ENCODE measurements around the gene ITSN1. TPM values are rescaled to one million over a fixed set of nuclear protein-coding genes. Genes with fewer than 3 reads are reported as not detected.

The ITSN1 gene
- total RNA-seq, 1 experiment from 2014 or later = 42.6 TPM

GRCh38 chr21:33820798-33821197 lies 178.5 kb downstream of the ITSN1 start:
- intact Hi-C loops (cut with micrococcal nuclease) = no loop called here
- H3K4me3 Mint-ChIP-seq (ENCODE audit: unreplicated experiment) = no peak overlapping the region
- no peak for TF ChIP-seq CTCF (IDR thresholded peaks at IDR 0.05; ENCODE audit: unreplicated experiment)
- peaks cover 49% of the 10 kb centered on the region for H3K36me3 Mint-ChIP-seq (ENCODE audit: insufficient read depth, unreplicated experiment)
- no TSS peak for BruUV-seq (replicated peaks)
- ChIA-PET POLR2A (no interaction called here), CTCF (interaction anchor here (1.2 kb wide), 1 partner anchor 106 kb away, joined by 4 read pairs; no protein-coding TSS in a partner anchor)
- no peaks in the 10 kb centered on the region for H3K27me3 Mint-ChIP-seq (ENCODE audit: insufficient read depth, unreplicated experiment)
- no peaks in the 10 kb centered on the region for H3K9me3 Mint-ChIP-seq (ENCODE audit: unreplicated experiment)
- H3K27ac Mint-ChIP-seq (ENCODE audit: low read depth, unreplicated experiment) = no peak overlapping the region
- DNase-seq (ENCODE audit: unreplicated experiment) = no peak
- peaks cover 13% of the 10 kb centered on the region for H3K4me1 Mint-ChIP-seq (ENCODE audit: insufficient read depth, unreplicated experiment)

- ChIA-PET POLR2A (no interaction called here), CTCF (interaction anchor here (1.2 kb wide), 1 partner anchor 107 kb away, joined by 4 read pairs; no protein-coding TSS in a partner anchor)
- no peak for DNase-seq (ENCODE audit: unreplicated experiment)
- no peak overlapping the region for H3K27ac Mint-ChIP-seq (ENCODE audit: low read depth, unreplicated experiment)
- no TSS peak for BruUV-seq (replicated peaks)
- H3K27me3 Mint-ChIP-seq (ENCODE audit: insufficient read depth, unreplicated experiment) = no peaks in the 10 kb centered on the region
- peaks cover 43% of the 10 kb centered on the region for H3K36me3 Mint-ChIP-seq (ENCODE audit: insufficient read depth, unreplicated experiment)
- no peak overlapping the region for H3K4me3 Mint-ChIP-seq (ENCODE audit: unreplicated experiment)
- intact Hi-C loops (cut with micrococcal nuclease) = no loop called here
- no peak for TF ChIP-seq CTCF (IDR thresholded peaks at IDR 0.05; ENCODE audit: unreplicated experiment)
- H3K4me1 Mint-ChIP-seq (ENCODE audit: insufficient read depth, unreplicated experiment) = peaks cover 13% of the 10 kb centered on the region
- no peaks in the 10 kb centered on the region for H3K9me3 Mint-ChIP-seq (ENCODE audit: unreplicated experiment)
Measured at GRCh38 chr21:33821503-33822322, 179.4 kb downstream of the ITSN1 start.

DNA sequence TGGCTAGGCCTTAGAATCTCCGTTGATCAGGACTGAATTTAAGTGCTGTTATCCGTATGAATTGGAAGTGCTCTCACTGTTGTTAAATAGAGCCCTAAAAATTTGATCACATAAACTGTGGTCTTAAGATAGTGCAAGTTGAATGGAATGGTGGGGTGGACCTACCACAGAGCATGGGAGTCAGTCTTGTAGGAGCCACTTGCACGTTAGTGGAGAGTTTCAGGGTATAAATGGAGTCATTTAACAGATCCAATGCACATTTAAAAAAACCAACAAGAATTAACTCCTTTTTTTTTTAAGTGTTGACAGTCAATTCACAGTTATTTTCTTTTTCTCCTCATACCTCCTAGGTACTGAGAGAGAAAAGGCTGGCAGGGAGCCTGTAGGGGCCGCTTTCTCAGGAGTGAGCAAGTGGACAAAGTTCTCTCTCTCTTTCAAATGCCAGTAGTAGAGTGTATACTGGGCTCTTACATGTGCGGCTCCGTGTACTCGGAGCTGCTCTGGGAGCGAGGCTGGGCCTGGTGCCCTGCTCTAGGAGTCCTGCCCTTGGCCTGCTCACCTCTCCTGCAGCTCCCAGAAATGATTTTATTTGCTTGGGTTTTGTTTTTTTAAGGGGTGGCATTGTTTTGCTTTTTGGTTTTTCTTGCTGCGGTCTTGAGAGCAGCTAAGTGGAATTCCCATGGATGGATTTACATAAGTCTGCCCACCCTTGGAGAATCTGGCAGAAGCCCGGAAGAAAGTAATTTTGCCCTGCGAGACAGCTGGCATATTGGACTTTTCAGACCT lies 182.0 kb downstream of the ITSN1 start:
- DNase-seq (ENCODE audit: unreplicated experiment) = no peak
- H3K4me1 Mint-ChIP-seq (ENCODE audit: insufficient read depth, unreplicated experiment) = no peaks in the 10 kb centered on the region
- BruUV-seq (replicated peaks) = no TSS peak
- no peaks in the 10 kb centered on the region for H3K9me3 Mint-ChIP-seq (ENCODE audit: unreplicated experiment)
- no peak overlapping the region for H3K27ac Mint-ChIP-seq (ENCODE audit: low read depth, unreplicated experiment)
- CTCF ChIA-PET = no interaction called here
- H3K27me3 Mint-ChIP-seq (ENCODE audit: insufficient read depth, unreplicated experiment) = no peaks in the 10 kb centered on the region
- POLR2A ChIA-PET = no interaction called here
- H3K4me3 Mint-ChIP-seq (ENCODE audit: unreplicated experiment) = no peak overlapping the region
- H3K36me3 Mint-ChIP-seq (ENCODE audit: insufficient read depth, unreplicated experiment) = peaks cover 44% of the 10 kb centered on the region
- intact Hi-C loops (cut with micrococcal nuclease) = no loop called here
- TF ChIP-seq CTCF (IDR thresholded peaks at IDR 0.05; ENCODE audit: unreplicated experiment) = no peak

DNA sequence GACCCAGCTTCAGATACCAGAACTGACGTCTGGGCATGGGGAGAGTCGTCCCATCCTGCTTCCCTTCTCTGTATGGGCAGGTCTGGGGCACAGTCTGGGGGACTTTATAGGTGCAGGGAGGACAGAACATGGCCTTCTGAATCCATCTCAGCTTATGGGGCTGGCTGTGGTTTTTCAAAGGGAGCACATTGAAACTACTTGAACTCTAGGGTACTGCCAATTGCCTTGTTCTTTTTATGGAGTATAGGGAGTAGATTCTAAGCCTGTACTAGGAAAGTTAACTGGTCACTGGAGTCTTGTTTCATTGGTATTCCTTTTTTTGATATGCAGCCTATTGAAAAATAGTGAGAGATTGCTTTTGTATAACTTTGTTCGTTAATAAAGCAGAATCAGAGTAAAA lies 183.1 kb downstream of the ITSN1 start:
- no peaks in the 10 kb centered on the region for H3K27me3 Mint-ChIP-seq (ENCODE audit: insufficient read depth, unreplicated experiment)
- H3K4me1 Mint-ChIP-seq (ENCODE audit: insufficient read depth, unreplicated experiment) = no peaks in the 10 kb centered on the region
- no peak overlapping the region for H3K27ac Mint-ChIP-seq (ENCODE audit: low read depth, unreplicated experiment)
- no peak for DNase-seq (ENCODE audit: unreplicated experiment)
- POLR2A ChIA-PET = no interaction called here
- H3K9me3 Mint-ChIP-seq (ENCODE audit: unreplicated experiment) = no peaks in the 10 kb centered on the region
- TF ChIP-seq CTCF (IDR thresholded peaks at IDR 0.05; ENCODE audit: unreplicated experiment) = no peak
- H3K4me3 Mint-ChIP-seq (ENCODE audit: unreplicated experiment) = no peak overlapping the region
- intact Hi-C loops (cut with micrococcal nuclease) = no loop called here
- peaks cover 49% of the 10 kb centered on the region for H3K36me3 Mint-ChIP-seq (ENCODE audit: insufficient read depth, unreplicated experiment)
- no TSS peak for BruUV-seq (replicated peaks)
- CTCF ChIA-PET = interaction anchor here (0.7 kb wide), 1 partner anchor 71 kb away, joined by 3 read pairs; no protein-coding TSS in a partner anchor

All from MCF 10A (cell line).